Common myeloid progenitor, CD34-positive (primary cell): ENCODE measurements around the gene TMEM88.
A peak's percentile ranks its signal among the peaks of the same experiment; 100 is the strongest.

Experiments
- CTCF ChIA-PET: fragments of 350-600 bp; sonication (Branson Sonifier 250); formaldehyde crosslinking; loops from one replicate; lab custom pipeline; 2021; ENCODE audit warnings: antibody characterized with exemption; lab: Charles Lee
- POLR2A ChIA-PET: fragments of 350-600 bp; sonication (Branson Sonifier 250); formaldehyde crosslinking; loops from one replicate; lab custom pipeline; 2021; ENCODE audit warnings: antibody characterized with exemption; lab: Charles Lee
- DNase-seq, 3 donors: peaks; one replicate each; pipeline versions ENCODE4 v3.0.0 to v3.0.0-alpha.2; 2013
- H3K27ac ChIP-seq, 2 experiments: 1 replicate in 1 of 2; 2 replicates in 1 of 2; pipeline ENCODE4 v1.7.0; 2013; ENCODE audit warnings: inconsistent platforms in 2 of 2, low read length in 2 of 2, mild to moderate bottlenecking in 2 of 2, low read depth in 1 of 2, moderate library complexity in 1 of 2; ENCODE audit not compliant: severe bottlenecking in 2 of 2, insufficient read depth in 1 of 2, poor library complexity in 1 of 2
- H3K27me3 ChIP-seq, 5 experiments: replicated peaks in 2 of 5; 1 replicate in 3 of 5; 2 replicates in 2 of 5; pipeline versions ENCODE4 v1.6.1 to v1.7.0; 2013; ENCODE audit warnings: low read length in 4 of 5, mild to moderate bottlenecking in 2 of 5, moderate library complexity in 2 of 5, inconsistent platforms in 1 of 5; ENCODE audit not compliant: insufficient read depth in 5 of 5, control insufficient read depth in 4 of 5
- H3K36me3 ChIP-seq, 4 experiments: 1 replicate in 2 of 4; 2 replicates in 2 of 4; pipeline versions ENCODE4 v1.6.1 to v1.7.0; 2013; ENCODE audit warnings: low read length in 3 of 4, control low read depth in 1 of 4, mild to moderate bottlenecking in 1 of 4; ENCODE audit not compliant: control insufficient read depth in 4 of 4, insufficient read depth in 4 of 4
- H3K4me1 ChIP-seq, 4 experiments: 1 replicate in 3 of 4; 2 replicates in 1 of 4; pipeline versions ENCODE4 v1.6.1 to v1.7.1; 2013; ENCODE audit warnings: low read length in 3 of 4, mild to moderate bottlenecking in 3 of 4, control low read depth in 1 of 4, inconsistent platforms in 1 of 4, moderate library complexity in 1 of 4; ENCODE audit not compliant: control insufficient read depth in 4 of 4, insufficient read depth in 4 of 4; ENCODE audit errors: control extremely low read depth in 1 of 4
- H3K4me3 ChIP-seq, 7 experiments: 1 replicate in 4 of 7; 2 replicates in 3 of 7; pipeline versions ENCODE4 v1.5.1 to v1.7.0; 2013; ENCODE audit warnings: mild to moderate bottlenecking in 7 of 7, low read length in 6 of 7, moderate library complexity in 6 of 7, inconsistent platforms in 2 of 7, low read depth in 2 of 7, control low read depth in 1 of 7; ENCODE audit not compliant: insufficient read depth in 4 of 7, control insufficient read depth in 1 of 7; ENCODE audit errors: extremely low read depth in 1 of 7
- H3K9me3 ChIP-seq, 5 experiments: 1 replicate in 4 of 5; 2 replicates in 1 of 5; pipeline versions ENCODE4 v1.6.1 to v1.7.1; 2013; ENCODE audit warnings: low read length in 4 of 5, mild to moderate bottlenecking in 2 of 5, inconsistent platforms in 1 of 5, low read depth in 1 of 5, moderate library complexity in 1 of 5; ENCODE audit not compliant: control insufficient read depth in 4 of 5, insufficient read depth in 2 of 5; ENCODE audit errors: control extremely low read depth in 1 of 5
- WGBS: methylation state at CpG from one replicate; pipeline ENCODE4 v1.1.5; 2013; ENCODE audit not compliant: insufficient coverage; 5-methylcytosine and 5-hydroxymethylcytosine counted together

The TMEM88 gene

GRCh38 chr17:7839876-7840261, 15.0 kb upstream of the TMEM88 start:
- H3K4me1 ChIP-seq: peaks cover 21 to 85% (median 83%) of the 10 kb centered on the region in 4 experiments
- peaks cover 0 to 12% (median 9%) of the 10 kb centered on the region in 4 experiments for H3K36me3 ChIP-seq
- no peak overlapping the region for H3K27ac ChIP-seq
- peak overlapping the region in 1 of 7 experiments; percentile 21 for H3K4me3 ChIP-seq
- POLR2A ChIA-PET: no interaction called here
- WGBS: 70% methylated on average over 2 of the region's 2 CpGs
- peak in 2 of 3 donors; percentile 70 to 82 for DNase-seq
- no peaks in the 10 kb centered on the region for H3K27me3 ChIP-seq
- CTCF ChIA-PET: interaction anchor here (1.1 to 4.6 kb wide), 4 partner anchors 12 to 60 kb away, joined by 3 to 29 read pairs (median 4); no protein-coding TSS in a partner anchor
- H3K9me3 ChIP-seq: no peaks in the 10 kb centered on the region

GRCh38 chr17:7840441-7840840, 14.4 kb upstream of the TMEM88 start:
- H3K27ac ChIP-seq: peak overlapping the region in 1 of 2 experiments; percentile 96

GRCh38 chr17:7840875-7841274, 14.0 kb upstream of the TMEM88 start:
- Histone ChIP-seq H3K36me3 (peaks cover 0 to 21% (median 13%) of the 10 kb centered on the region in 4 experiments), H3K27me3 (no peaks in the 10 kb centered on the region), H3K27ac (peak overlapping the region; percentile 94 to 96), H3K4me1 (peaks cover 21 to 89% (median 86%) of the 10 kb centered on the region in 4 experiments), H3K9me3 (no peaks in the 10 kb centered on the region), H3K4me3 (peak overlapping the region in 6 of 7 experiments; percentile 18 to 90 (median 79))
- ChIA-PET CTCF (interaction anchor here (1.0 to 4.6 kb wide), 6 partner anchors 11 to 59 kb away, joined by 3 to 29 read pairs (median 4); no protein-coding TSS in a partner anchor), POLR2A (interaction anchor here (0.6 kb wide), 1 partner anchor 498 kb away, joined by 3 read pairs; no protein-coding TSS in a partner anchor)
- 83% methylated on average over 1 of the region's 1 CpG for WGBS
- no peak for DNase-seq

More at GRCh38 chr17:7840441-7840840, 14.4 kb upstream of the TMEM88 start:
- Histone ChIP-seq H3K9me3 (no peaks in the 10 kb centered on the region), H3K4me3 (peak overlapping the region in 2 of 7 experiments; percentile 61 to 80), H3K36me3 (peaks cover 0 to 17% (median 11%) of the 10 kb centered on the region in 4 experiments), H3K4me1 (peaks cover 21 to 88% (median 87%) of the 10 kb centered on the region in 4 experiments), H3K27me3 (no peaks in the 10 kb centered on the region)
- ChIA-PET POLR2A (no interaction called here), CTCF (interaction anchor here (1.0 to 4.6 kb wide), 5 partner anchors 12 to 59 kb away, joined by 3 to 29 read pairs (median 4); no protein-coding TSS in a partner anchor)
- no CpG with 5 or more reads among the region's 1 CpG for WGBS
- no peak for DNase-seq

- DNase-seq: peak; percentile 85 to 92 (median 89)
- peak overlapping the region; percentile 18 to 90 (median 80) for H3K4me3 ChIP-seq
- peak overlapping the region; percentile 94 to 96 for H3K27ac ChIP-seq
- ChIA-PET CTCF (interaction anchor here (0.6 to 2.5 kb wide), 4 partner anchors 16 to 56 kb away, joined by 3 to 8 read pairs (median 4); no protein-coding TSS in a partner anchor), POLR2A (interaction anchor here (0.6 to 2.5 kb wide), 6 partner anchors 9 to 498 kb away, joined by 3 to 31 read pairs (median 10); partner anchors contain the start of genes CYB5D1, KDM6B and NAA38)
- H3K27me3 ChIP-seq: no peaks in the 10 kb centered on the region
- WGBS: 6% methylated on average over 34 of the region's 34 CpGs
- H3K36me3 ChIP-seq: peaks cover 0 to 26% (median 15%) of the 10 kb centered on the region in 4 experiments
- no peaks in the 10 kb centered on the region for H3K9me3 ChIP-seq
- H3K4me1 ChIP-seq: peaks cover 21 to 83% (median 81%) of the 10 kb centered on the region in 4 experiments
These were observed 13.4 kb upstream of the TMEM88 start for GRCh38 chr17:7841396-7841914.

- Histone ChIP-seq H3K27me3 (no peaks in the 10 kb centered on the region), H3K36me3 (peaks cover 0 to 30% (median 18%) of the 10 kb centered on the region in 4 experiments), H3K27ac (peak overlapping the region; percentile 94 to 96), H3K9me3 (no peaks in the 10 kb centered on the region), H3K4me3 (peak overlapping the region; percentile 49 to 90 (median 80)), H3K4me1 (peaks cover 20 to 79% (median 76%) of the 10 kb centered on the region in 4 experiments)
- CTCF ChIA-PET: interaction anchor here (0.6 to 2.5 kb wide), 3 partner anchors 17 to 33 kb away, joined by 3 to 8 read pairs (median 3); no protein-coding TSS in a partner anchor
- POLR2A ChIA-PET: interaction anchor here (0.6 to 2.5 kb wide), 6 partner anchors 9 to 98 kb away, joined by 3 to 31 read pairs (median 10); partner anchors contain the start of genes CYB5D1, KDM6B and NAA38
- WGBS: under 1% methylated on average over 38 of the region's 46 CpGs
- peak; percentile 89 to 96 (median 93) for DNase-seq
These were observed 12.9 kb upstream of the TMEM88 start for GRCh38 chr17:7841915-7842379.

GRCh38 chr17:7842380-7843256, 12.2 kb upstream of the TMEM88 start:
- CTCF ChIA-PET: interaction anchor here (0.8 to 2.5 kb wide), 3 partner anchors 15 to 90 kb away, joined by 3 to 8 read pairs (median 7); partner anchors contain the start of genes CNTROB, CYB5D1, NAA38 and TRAPPC1
- Histone ChIP-seq H3K36me3 (peaks cover 2 to 35% (median 22%) of the 10 kb centered on the region in 4 experiments), H3K27me3 (no peaks in the 10 kb centered on the region), H3K9me3 (no peaks in the 10 kb centered on the region), H3K27ac (peak overlapping the region; percentile 94 to 96), H3K4me3 (peak overlapping the region; percentile 49 to 90 (median 80)), H3K4me1 (peaks cover 13 to 72% (median 69%) of the 10 kb centered on the region in 4 experiments)
- POLR2A ChIA-PET: interaction anchor here (0.9 to 4.1 kb wide), 10 partner anchors 7 to 262 kb away, joined by 3 to 37 read pairs (median 6); partner anchors contain the start of genes CYB5D1, KDM6B, NAA38 and TP53
- peak; percentile 87 to 97 (median 97) for DNase-seq
- under 1% methylated on average over 32 of the region's 47 CpGs for WGBS
